ENCODE data around the gene NAGPA. TPM values are rescaled to one million over a fixed set of nuclear protein-coding genes. Genes with fewer than 3 reads are reported as not detected.

The NAGPA gene
- polyA plus RNA-seq, 1 donor (not counting 4 experiments of a cell fraction or from before 2014, with no cell fraction given): 5.0 TPM

DNA sequence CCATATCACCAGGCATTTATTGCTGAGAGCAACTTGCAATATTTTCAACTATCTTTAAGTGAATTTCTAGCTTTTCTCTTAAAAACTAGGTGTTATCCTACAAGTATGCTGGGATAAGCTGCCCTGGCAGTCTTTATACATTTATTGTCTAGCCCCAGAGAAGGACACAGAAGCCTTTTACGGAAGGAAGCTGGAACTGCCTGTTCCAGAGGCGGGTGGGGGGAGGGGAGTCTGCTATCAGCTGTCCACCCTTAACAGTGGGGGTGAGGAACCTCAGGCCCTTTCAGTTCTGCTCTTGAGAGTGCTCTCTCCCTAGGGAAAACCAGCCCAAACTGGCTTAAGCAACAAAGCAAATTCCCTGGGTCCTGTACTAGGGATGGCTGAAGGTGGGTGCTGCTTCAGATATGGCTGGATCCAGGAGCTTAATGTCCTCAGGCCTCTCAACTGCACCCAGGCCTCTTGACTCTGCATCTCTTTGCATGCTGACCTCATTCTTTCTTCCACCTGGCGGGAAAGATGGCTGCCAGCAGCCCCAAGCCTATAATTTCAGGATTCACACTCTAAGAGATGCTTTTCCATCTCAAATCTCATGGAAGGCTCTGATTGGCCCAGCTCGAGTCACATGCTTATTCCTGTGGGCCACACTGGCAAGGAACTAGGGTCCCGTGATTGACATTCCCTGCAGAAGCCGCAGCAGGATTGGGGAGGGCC is 16.6 kb downstream of the NAGPA start:
- dilution Hi-C loops (cut with MboI; ENCODE audit: extremely low pct_ligation_motif_present, low sequenced_read_pairs): no loop called here

DNA sequence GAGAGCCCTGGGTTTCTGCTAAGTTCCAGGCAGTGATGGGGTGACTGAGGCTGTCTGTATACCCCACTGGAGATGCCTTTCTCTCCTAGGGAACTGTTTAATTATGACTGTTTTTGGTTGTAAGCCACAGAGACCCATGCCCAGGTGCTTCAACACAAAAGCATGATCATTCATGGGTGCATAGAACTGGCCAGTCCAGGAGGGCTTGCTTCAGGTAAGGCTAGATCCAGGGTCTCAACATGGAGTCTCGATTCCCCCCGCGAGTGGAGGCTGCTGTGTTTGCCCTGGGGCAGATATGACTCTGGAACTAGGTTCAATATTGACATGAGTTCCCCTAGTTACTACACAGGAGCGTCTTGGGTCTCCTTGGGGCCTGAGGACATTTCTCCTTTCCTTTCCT is 17.8 kb downstream of the NAGPA start:
- TF ChIP-seq EZH2 (IDR thresholded peaks at IDR 0.05; ENCODE audit: low read length): no peak
- TF ChIP-seq, protein P1, sequence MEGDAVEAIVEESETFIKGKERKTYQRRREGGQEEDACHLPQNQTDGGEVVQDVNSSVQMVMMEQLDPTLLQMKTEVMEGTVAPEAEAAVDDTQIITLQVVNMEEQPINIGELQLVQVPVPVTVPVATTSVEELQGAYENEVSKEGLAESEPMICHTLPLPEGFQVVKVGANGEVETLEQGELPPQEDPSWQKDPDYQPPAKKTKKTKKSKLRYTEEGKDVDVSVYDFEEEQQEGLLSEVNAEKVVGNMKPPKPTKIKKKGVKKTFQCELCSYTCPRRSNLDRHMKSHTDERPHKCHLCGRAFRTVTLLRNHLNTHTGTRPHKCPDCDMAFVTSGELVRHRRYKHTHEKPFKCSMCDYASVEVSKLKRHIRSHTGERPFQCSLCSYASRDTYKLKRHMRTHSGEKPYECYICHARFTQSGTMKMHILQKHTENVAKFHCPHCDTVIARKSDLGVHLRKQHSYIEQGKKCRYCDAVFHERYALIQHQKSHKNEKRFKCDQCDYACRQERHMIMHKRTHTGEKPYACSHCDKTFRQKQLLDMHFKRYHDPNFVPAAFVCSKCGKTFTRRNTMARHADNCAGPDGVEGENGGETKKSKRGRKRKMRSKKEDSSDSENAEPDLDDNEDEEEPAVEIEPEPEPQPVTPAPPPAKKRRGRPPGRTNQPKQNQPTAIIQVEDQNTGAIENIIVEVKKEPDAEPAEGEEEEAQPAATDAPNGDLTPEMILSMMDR (optimal IDR thresholded peaks at IDR 0.05 in 1 of 3, IDR thresholded peaks at IDR 0.05 in 1 of 3, conservative IDR thresholded peaks at IDR 0.05 in 1 of 3; ENCODE audit: extremely low read depth in 1 of 3, insufficient read depth in 2 of 3, low read length in 3 of 3): no peak
- no peaks in the 10 kb centered on the region for H3K4me1 ChIP-seq (ENCODE audit: control insufficient read depth, extremely low read depth, insufficient read depth, low read length)
- DNase-seq (ENCODE audit: low read depth, low spot score) (no peak), FAIRE-seq (no peak)
- no peaks in the 10 kb centered on the region for H3K36me3 ChIP-seq (ENCODE audit: control insufficient read depth in 2 of 2, extremely low read depth in 1 of 2, insufficient read depth in 2 of 2, low read length in 2 of 2)
- dilution Hi-C loops (cut with MboI; ENCODE audit: extremely low pct_ligation_motif_present, low sequenced_read_pairs): no loop called here
- H3K79me2 ChIP-seq (ENCODE audit: control insufficient read depth, insufficient read depth, low read length): no peaks in the 10 kb centered on the region
- no peak overlapping the region for H3K27ac ChIP-seq (ENCODE audit: control insufficient read depth, insufficient read depth, low read length)
- H3K27me3 ChIP-seq (ENCODE audit: control insufficient read depth, extremely low read depth, insufficient read depth, low read length): peaks cover 5% of the 10 kb centered on the region
- H3K9ac ChIP-seq (ENCODE audit: control insufficient read depth, extremely low read depth, insufficient read depth, low read length): no peak overlapping the region
- H3K4me3 ChIP-seq (ENCODE audit: control insufficient read depth in 2 of 3, extremely low read depth in 1 of 3, insufficient read depth in 2 of 3, low read depth in 1 of 3, low read length in 3 of 3): no peak overlapping the region
- H3K9me3 ChIP-seq (ENCODE audit: control insufficient read depth, low read depth, low read length): no peaks in the 10 kb centered on the region
- H3K9me1 ChIP-seq (ENCODE audit: control insufficient read depth, extremely low read depth, insufficient read depth, low read length): no peaks in the 10 kb centered on the region
- no peaks in the 10 kb centered on the region for H4K20me1 ChIP-seq (ENCODE audit: control insufficient read depth, extremely low read depth, insufficient read depth, low read length)
- H3K4me2 ChIP-seq (ENCODE audit: control insufficient read depth, extremely low read depth, insufficient read depth, low read depth, low read length): no peak overlapping the region
- H2AFZ ChIP-seq (ENCODE audit: control insufficient read depth, low read length): no peak overlapping the region

More for the DNA sequence above, 16.6 kb downstream of the NAGPA start:
- H3K9me3 ChIP-seq (ENCODE audit: control insufficient read depth, low read depth, low read length): no peaks in the 10 kb centered on the region
- TF ChIP-seq, protein P1 (optimal IDR thresholded peaks at IDR 0.05 in 1 of 3, IDR thresholded peaks at IDR 0.05 in 1 of 3, conservative IDR thresholded peaks at IDR 0.05 in 1 of 3; ENCODE audit: extremely low read depth in 1 of 3, insufficient read depth in 2 of 3, low read length in 3 of 3): no peak
- no peak for TF ChIP-seq EZH2 (IDR thresholded peaks at IDR 0.05; ENCODE audit: low read length)
- H3K4me2 ChIP-seq (ENCODE audit: control insufficient read depth, extremely low read depth, insufficient read depth, low read depth, low read length): no peak overlapping the region
- no peaks in the 10 kb centered on the region for H3K36me3 ChIP-seq (ENCODE audit: control insufficient read depth in 2 of 2, extremely low read depth in 1 of 2, insufficient read depth in 2 of 2, low read length in 2 of 2)
- peaks cover 5% of the 10 kb centered on the region for H3K27me3 ChIP-seq (ENCODE audit: control insufficient read depth, extremely low read depth, insufficient read depth, low read length)
- no peak for DNase-seq (ENCODE audit: low read depth, low spot score)
- no peak overlapping the region for H3K4me3 ChIP-seq (ENCODE audit: control insufficient read depth in 2 of 3, extremely low read depth in 1 of 3, insufficient read depth in 2 of 3, low read depth in 1 of 3, low read length in 3 of 3)
- H3K4me1 ChIP-seq (ENCODE audit: control insufficient read depth, extremely low read depth, insufficient read depth, low read length): no peaks in the 10 kb centered on the region
- no peaks in the 10 kb centered on the region for H3K9me1 ChIP-seq (ENCODE audit: control insufficient read depth, extremely low read depth, insufficient read depth, low read length)
- H3K27ac ChIP-seq (ENCODE audit: control insufficient read depth, insufficient read depth, low read length): no peak overlapping the region
- H3K79me2 ChIP-seq (ENCODE audit: control insufficient read depth, insufficient read depth, low read length): no peaks in the 10 kb centered on the region
- H2AFZ ChIP-seq (ENCODE audit: control insufficient read depth, low read length): no peak overlapping the region
- H4K20me1 ChIP-seq (ENCODE audit: control insufficient read depth, extremely low read depth, insufficient read depth, low read length): no peaks in the 10 kb centered on the region
- no peak overlapping the region for H3K9ac ChIP-seq (ENCODE audit: control insufficient read depth, extremely low read depth, insufficient read depth, low read length)
- no peak for FAIRE-seq

Data from keratinocyte (primary cell).